HepG2 (cell line): Measurements from ENCODE around the gene CLIC3. TPM values are rescaled to one million over a fixed set of nuclear protein-coding genes. Genes with fewer than 3 reads are reported as not detected.

Experiments used
- ATAC-seq: fragments of 200-7000 bp; cut with Tn5 transposase; 3 replicates; pipeline ENCODE4 v1.9.1; 2020; ENCODE audit warnings: mild to moderate bottlenecking, moderate library complexity
- BruUV-seq: library from RNA; stranded (reverse); fragments of 400-500 nt; replicated peaks from 2 replicates; lab custom pipeline; 2021; lab: Mats Ljungman, UMichigan
- CTCF ChIA-PET: fragments of 300-600 bp; formaldehyde crosslinking; extraction: SDS; loops from one replicate; lab custom pipeline; 2021; ENCODE audit warnings: low total read pairs, inconsistent platforms, low intra/inter-chr PET ratio; lab: Yijun Ruan, JAX
- POLR2A ChIA-PET: fragments of 350-600 bp; sonication (Branson Sonifier 250); formaldehyde crosslinking; loops from one replicate; lab custom pipeline; 2020; ENCODE audit warnings: antibody characterized with exemption, inconsistent platforms; lab: Yijun Ruan, JAX
- DNase-seq: peaks from one replicate; pipeline ENCODE4 v3.0.0-alpha.2; 2015; ENCODE audit warnings: low spot score
- FAIRE-seq: peaks from 3 replicates; lab custom pipeline; 2011; peaks lifted over from hg19 to GRCh38; lab: Jason Lieb, UNC
- H2AFZ ChIP-seq: one replicate; pipeline ENCODE4 v1.6.1; 2011; ENCODE audit warnings: low read length, inconsistent platforms
- H3K27ac ChIP-seq: fragments of 300-600 bp; 3 replicates; pipeline ENCODE4 v1.8.0; 2011; ENCODE audit warnings: mixed run types, mild to moderate bottlenecking, mixed read lengths, low read length, inconsistent platforms; ENCODE audit not compliant: insufficient read depth; ENCODE audit errors: extremely low read length
- H3K27me3 ChIP-seq, 2 experiments: fragments of 200-600 bp in 1 of 2; 2 replicates in 1 of 2; 3 replicates in 1 of 2; pipeline versions ENCODE4 v1.6.0 to v1.8.0; 2011; ENCODE audit warnings: low read length in 2 of 2, mild to moderate bottlenecking in 2 of 2, moderate library complexity in 2 of 2, inconsistent platforms in 1 of 2; ENCODE audit not compliant: insufficient read depth in 2 of 2, control insufficient read depth in 1 of 2
- H3K36me3 ChIP-seq, 2 experiments: fragments of 200-600 bp in 1 of 2; replicated peaks in 1 of 2; 2 replicates in 1 of 2; 3 replicates in 1 of 2; pipeline versions ENCODE4 v1.5.1 to v1.8.0; 2011; ENCODE audit warnings: low read length in 2 of 2, inconsistent platforms in 1 of 2; ENCODE audit not compliant: insufficient read depth in 2 of 2, control insufficient read depth in 1 of 2
- H3K4me1 ChIP-seq: 2 replicates; pipeline ENCODE4 v1.5.1; 2012; ENCODE audit warnings: low read length, inconsistent platforms; ENCODE audit not compliant: insufficient read depth
- H3K4me2 ChIP-seq: 2 replicates; pipeline ENCODE4 v1.6.0; 2011; ENCODE audit warnings: low read depth, low read length, inconsistent platforms
- H3K4me3 ChIP-seq, 3 experiments: fragments of 200-600 bp in 1 of 3; sonication (generic), shearing (Covaris generic) in 1 of 3; replicated peaks in 1 of 3; 2 replicates each; pipeline ENCODE4 v1.5.1; 2011 to 2016; ENCODE audit warnings: low read length in 3 of 3, inconsistent platforms in 2 of 3, low read depth in 2 of 3, mild to moderate bottlenecking in 2 of 3, control low read depth in 1 of 3, mixed read lengths in 1 of 3; ENCODE audit not compliant: insufficient read depth in 1 of 3
- H3K79me2 ChIP-seq: one replicate; pipeline ENCODE4 v1.6.1; 2011; ENCODE audit warnings: low read length, inconsistent platforms; ENCODE audit not compliant: insufficient read depth
- H3K9ac ChIP-seq: 2 replicates; pipeline ENCODE4 v1.6.0; 2011; ENCODE audit warnings: mild to moderate bottlenecking, low read depth, low read length, inconsistent platforms; ENCODE audit not compliant: insufficient read depth
- H3K9me3 ChIP-seq: 2 replicates; pipeline ENCODE4 v1.5.1; 2012; ENCODE audit warnings: mild to moderate bottlenecking, low read length
- H4K20me1 ChIP-seq: 2 replicates; pipeline ENCODE4 v1.6.0; 2011; ENCODE audit warnings: inconsistent platforms, mild to moderate bottlenecking, low read length, moderate library complexity; ENCODE audit not compliant: insufficient read depth
- MED8 ChIP-seq: sonication (generic); formaldehyde crosslinking; IDR thresholded peaks from 2 replicates; pipeline ENCODE4 v1.8.1; 2023; ENCODE audit warnings: mild to moderate bottlenecking, missing genetic modification reagents; ENCODE audit not compliant: insufficient replicate concordance
- NR2C2 ChIP-seq: sonication (generic); formaldehyde crosslinking; IDR thresholded peaks from 2 replicates; pipeline ENCODE4 v1.4.0; 2020; ENCODE audit warnings: missing genetic modification reagents, mild to moderate bottlenecking, moderate library complexity, borderline replicate concordance
- POLR2AphosphoS5 ChIP-seq: IDR thresholded peaks from 2 replicates; pipeline ENCODE4 v1.6.1; 2012; ENCODE audit warnings: low read depth, low read length
- RARA ChIP-seq: IDR thresholded peaks from 2 replicates; pipeline ENCODE4 v1.6.1; 2016; ENCODE audit warnings: missing genetic modification reagents, missing compliant biosample characterization
- SIX1 ChIP-seq: sonication (generic); formaldehyde crosslinking; IDR thresholded peaks from 2 replicates; pipeline ENCODE4 v1.4.0; 2020; ENCODE audit warnings: missing genetic modification reagents, borderline replicate concordance
- ZBTB4 ChIP-seq: sonication (generic); formaldehyde crosslinking; IDR thresholded peaks from 2 replicates; pipeline ENCODE4 v1.4.0; 2020; ENCODE audit warnings: missing genetic modification reagents, mild to moderate bottlenecking, borderline replicate concordance
- ZKSCAN5 ChIP-seq: sonication (generic); formaldehyde crosslinking; IDR thresholded peaks from 2 replicates; pipeline ENCODE4 v1.5.1; 2020; ENCODE audit warnings: mild to moderate bottlenecking, missing genetic modification reagents
- ZNF121 ChIP-seq: sonication (generic); formaldehyde crosslinking; IDR thresholded peaks from 2 replicates; pipeline ENCODE4 v1.5.0; 2020; ENCODE audit warnings: mild to moderate bottlenecking, missing genetic modification reagents
- ZNF496 ChIP-seq: sonication (generic); formaldehyde crosslinking; IDR thresholded peaks from 2 replicates; pipeline ENCODE4 v1.8.1; 2023; ENCODE audit warnings: mild to moderate bottlenecking, moderate library complexity, missing genetic modification reagents; ENCODE audit not compliant: insufficient replicate concordance
- ZNF547 ChIP-seq: sonication (generic); formaldehyde crosslinking; IDR thresholded peaks from 2 replicates; pipeline ENCODE4 v1.5.1; 2020; ENCODE audit warnings: mild to moderate bottlenecking, missing genetic modification reagents
- ZNF687 ChIP-seq: sonication (generic); formaldehyde crosslinking; IDR thresholded peaks from 2 replicates; pipeline ENCODE4 v1.5.1; 2020; ENCODE audit warnings: mild to moderate bottlenecking, missing genetic modification reagents, moderate library complexity
- WGBS: methylation state at CpG from one replicate; pipeline ENCODE4 v1.1.6; 2017; ENCODE audit warnings: low lambda C conversion rate; 5-methylcytosine and 5-hydroxymethylcytosine counted together
- in situ Hi-C: cut with HindIII; loops from 2 replicates; pipeline ENCODE4 v1.10.0; 2017; ENCODE audit warnings: low pct_unique_long_range_greater_than_20kb; ENCODE audit not compliant: extremely low pct_ligation_motif_present
- intact Hi-C: fragments of 100-400 bp; cut with micrococcal nuclease; formaldehyde crosslinking; loops from one replicate; pipeline ENCODE4 v1.10.0; 2022; ENCODE audit not compliant: unreplicated experiment
- polyA plus RNA-seq, 8 experiments: library from polyadenylated mRNA; depleted of rRNA in 3 of 8; stranded (reverse) in 7 of 8; unstranded in 1 of 8; fragments of >200 nt; fragmentation: Illumina TruSeq in 4 of 8; extraction: Trizol in 4 of 8; gene quantifications; 2 replicates each; pipeline versions ENCODE4 v1.2.1 to v1.2.3, GENCODE V29; 2011 to 2016; ENCODE audit warnings: low read depth in 4 of 8, missing spikeins in 1 of 8, mixed read lengths in 1 of 8; ENCODE audit not compliant: insufficient read depth in 1 of 8
- total RNA-seq, 5 experiments: library from RNA; depleted of rRNA; stranded (reverse); fragments of >200 nt; fragmentation: Illumina TruSeq; extraction: Trizol; gene quantifications; 2 replicates each; pipeline ENCODE4 v1.2.3, GENCODE V29; 2016; ENCODE audit warnings: low read depth in 1 of 5
- TF ChIP-seq, protein P1 (sequence below): sonication (generic); formaldehyde crosslinking; IDR thresholded peaks from 2 replicates; pipeline ENCODE4 v1.4.0; 2020; ENCODE audit warnings: missing genetic modification reagents

The CLIC3 gene
- total and polyA plus RNA-seq, 2 of the 13 experiments (the other 11 are each of a cell fraction or from before 2014, with no cell fraction given): 0.51 to 1.5 TPM

DNA sequence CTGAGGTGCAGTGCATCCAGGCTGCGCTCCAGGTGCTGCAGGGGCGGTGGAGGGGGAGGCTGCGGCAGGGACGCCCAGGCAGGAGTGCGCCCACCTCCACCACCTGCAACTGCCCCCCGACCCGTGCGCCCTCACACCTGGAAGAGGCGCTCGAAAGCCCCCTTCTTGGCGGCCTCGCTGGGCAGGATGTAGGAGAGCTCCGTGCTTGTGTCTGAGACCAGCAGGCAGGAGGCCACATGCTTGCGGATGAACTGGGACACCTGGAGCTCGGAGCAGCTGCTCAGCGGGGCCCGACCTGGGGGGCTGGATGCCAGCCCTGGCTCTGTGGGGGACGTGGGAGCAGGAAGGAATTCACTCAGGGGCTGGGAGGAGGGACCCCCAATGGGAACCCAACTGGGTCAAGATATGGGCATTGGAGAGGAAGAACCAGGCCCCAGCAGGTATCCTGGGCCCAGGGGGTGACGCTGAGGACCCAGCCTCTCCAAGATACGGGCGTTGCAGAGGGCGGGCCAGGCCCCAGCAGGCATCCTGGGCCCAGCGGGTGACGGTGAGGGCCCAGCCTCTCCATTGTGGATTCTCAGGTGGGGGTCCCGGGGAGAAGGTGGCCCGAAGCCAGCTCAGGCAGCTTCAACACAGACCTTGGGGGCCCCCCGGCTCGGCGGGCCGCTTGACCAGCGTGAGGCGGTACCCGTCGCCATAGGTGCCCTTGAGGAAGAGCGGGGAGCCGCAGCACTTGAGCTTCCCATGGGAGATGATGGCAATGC is 18.6 kb upstream of the CLIC3 start (continued):
- TF ChIP-seq ZBTB4 (CRISPR knock-in tag): no peak
- TF ChIP-seq, protein P1, sequence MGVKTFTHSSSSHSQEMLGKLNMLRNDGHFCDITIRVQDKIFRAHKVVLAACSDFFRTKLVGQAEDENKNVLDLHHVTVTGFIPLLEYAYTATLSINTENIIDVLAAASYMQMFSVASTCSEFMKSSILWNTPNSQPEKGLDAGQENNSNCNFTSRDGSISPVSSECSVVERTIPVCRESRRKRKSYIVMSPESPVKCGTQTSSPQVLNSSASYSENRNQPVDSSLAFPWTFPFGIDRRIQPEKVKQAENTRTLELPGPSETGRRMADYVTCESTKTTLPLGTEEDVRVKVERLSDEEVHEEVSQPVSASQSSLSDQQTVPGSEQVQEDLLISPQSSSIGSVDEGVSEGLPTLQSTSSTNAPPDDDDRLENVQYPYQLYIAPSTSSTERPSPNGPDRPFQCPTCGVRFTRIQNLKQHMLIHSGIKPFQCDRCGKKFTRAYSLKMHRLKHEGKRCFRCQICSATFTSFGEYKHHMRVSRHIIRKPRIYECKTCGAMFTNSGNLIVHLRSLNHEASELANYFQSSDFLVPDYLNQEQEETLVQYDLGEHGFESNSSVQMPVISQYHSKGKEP (CRISPR knock-in tag): no peak
- TF ChIP-seq ZKSCAN5 (CRISPR knock-in tag): no peak
- TF ChIP-seq, all 625 proteins: peak for 0

DNA sequence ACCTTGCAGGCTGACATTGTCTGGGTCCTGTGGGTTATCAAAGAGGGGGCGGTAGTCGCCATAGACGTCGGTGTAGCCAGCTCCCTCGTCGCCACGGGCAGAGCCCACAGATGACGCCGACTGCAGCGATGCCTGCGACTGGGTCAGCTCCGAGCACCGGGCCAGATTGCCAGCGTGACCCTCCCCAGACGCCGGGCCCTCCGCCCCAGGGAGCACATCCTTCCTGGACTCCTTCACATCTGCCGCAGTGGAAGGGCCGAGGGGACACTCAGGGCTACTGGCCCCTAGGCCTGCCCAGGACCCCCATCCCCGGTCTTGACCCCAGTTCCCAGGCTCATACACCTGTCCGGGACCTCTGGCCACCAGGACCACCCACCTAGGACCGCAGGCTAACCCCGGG is 17.8 kb upstream of the CLIC3 start:
- no peak for ATAC-seq
- H3K9me3 ChIP-seq: no peaks in the 10 kb centered on the region
- no peak overlapping the region for H3K4me2 ChIP-seq
- no peak overlapping the region for H3K27ac ChIP-seq
- no peaks in the 10 kb centered on the region for H3K4me1 ChIP-seq
- 91% methylated on average over 12 of the region's 23 CpGs for WGBS
- H3K4me3 ChIP-seq: no peak overlapping the region
- BruUV-seq: no TSS peak
- no peak overlapping the region for H2AFZ ChIP-seq
- H3K9ac ChIP-seq: no peak overlapping the region
- in situ Hi-C loops (no loop called here), intact Hi-C loops (no loop called here)
- peaks cover 1 to 2% of the 10 kb centered on the region in 2 experiments; a peak in 1 of 5 replicates for H3K36me3 ChIP-seq
- H3K27me3 ChIP-seq: no peaks in the 10 kb centered on the region
- no peak for FAIRE-seq
- no peaks in the 10 kb centered on the region for H3K79me2 ChIP-seq
- H4K20me1 ChIP-seq: no peaks in the 10 kb centered on the region
- no peak for DNase-seq
- CTCF ChIA-PET: no interaction called here
- POLR2A ChIA-PET: no interaction called here
- TF ChIP-seq SIX1 (CRISPR knock-in tag): no peak
- no peak for TF ChIP-seq RARA
- no peak for TF ChIP-seq ZNF121 (CRISPR knock-in tag)
- TF ChIP-seq MED8 (CRISPR knock-in tag): no peak
- TF ChIP-seq POLR2AphosphoS5: no peak
- TF ChIP-seq ZNF547: no peak
- TF ChIP-seq ZNF496 (CRISPR knock-in tag): no peak
- TF ChIP-seq ZNF687 (CRISPR knock-in tag): no peak
- no peak for TF ChIP-seq NR2C2 (CRISPR knock-in tag)
